Measurements from ENCODE around the gene SARS2.
A peak's percentile ranks its signal among the peaks of the same experiment; 100 is the strongest.

The SARS2 gene

GRCh38 chr19:38869836-38870607 is 60.5 kb downstream of the SARS2 start:
- DNase-seq (ENCODE audit: low spot score) (no peak), ATAC-seq (ENCODE audit: low read depth) (peak; percentile 83)
- H3K4me3 ChIP-seq (ENCODE audit: severe bottlenecking): peak overlapping the region; percentile 24
- no peaks in the 10 kb centered on the region for H3K36me3 ChIP-seq (ENCODE audit: low read depth)
- no peaks in the 10 kb centered on the region for H3K4me1 ChIP-seq (ENCODE audit: insufficient read depth, poor library complexity, severe bottlenecking)
- no peaks in the 10 kb centered on the region for H3K9me3 ChIP-seq (ENCODE audit: severe bottlenecking)
- H3K27me3 ChIP-seq (ENCODE audit: insufficient read depth, poor library complexity, severe bottlenecking): no peaks in the 10 kb centered on the region
- TF ChIP-seq, protein P1, sequence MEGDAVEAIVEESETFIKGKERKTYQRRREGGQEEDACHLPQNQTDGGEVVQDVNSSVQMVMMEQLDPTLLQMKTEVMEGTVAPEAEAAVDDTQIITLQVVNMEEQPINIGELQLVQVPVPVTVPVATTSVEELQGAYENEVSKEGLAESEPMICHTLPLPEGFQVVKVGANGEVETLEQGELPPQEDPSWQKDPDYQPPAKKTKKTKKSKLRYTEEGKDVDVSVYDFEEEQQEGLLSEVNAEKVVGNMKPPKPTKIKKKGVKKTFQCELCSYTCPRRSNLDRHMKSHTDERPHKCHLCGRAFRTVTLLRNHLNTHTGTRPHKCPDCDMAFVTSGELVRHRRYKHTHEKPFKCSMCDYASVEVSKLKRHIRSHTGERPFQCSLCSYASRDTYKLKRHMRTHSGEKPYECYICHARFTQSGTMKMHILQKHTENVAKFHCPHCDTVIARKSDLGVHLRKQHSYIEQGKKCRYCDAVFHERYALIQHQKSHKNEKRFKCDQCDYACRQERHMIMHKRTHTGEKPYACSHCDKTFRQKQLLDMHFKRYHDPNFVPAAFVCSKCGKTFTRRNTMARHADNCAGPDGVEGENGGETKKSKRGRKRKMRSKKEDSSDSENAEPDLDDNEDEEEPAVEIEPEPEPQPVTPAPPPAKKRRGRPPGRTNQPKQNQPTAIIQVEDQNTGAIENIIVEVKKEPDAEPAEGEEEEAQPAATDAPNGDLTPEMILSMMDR (IDR thresholded peaks at IDR 0.05; ENCODE audit: poor library complexity, severe bottlenecking): peak; percentile 85
- H3K27ac ChIP-seq (ENCODE audit: poor library complexity, severe bottlenecking): no peak overlapping the region

DNA sequence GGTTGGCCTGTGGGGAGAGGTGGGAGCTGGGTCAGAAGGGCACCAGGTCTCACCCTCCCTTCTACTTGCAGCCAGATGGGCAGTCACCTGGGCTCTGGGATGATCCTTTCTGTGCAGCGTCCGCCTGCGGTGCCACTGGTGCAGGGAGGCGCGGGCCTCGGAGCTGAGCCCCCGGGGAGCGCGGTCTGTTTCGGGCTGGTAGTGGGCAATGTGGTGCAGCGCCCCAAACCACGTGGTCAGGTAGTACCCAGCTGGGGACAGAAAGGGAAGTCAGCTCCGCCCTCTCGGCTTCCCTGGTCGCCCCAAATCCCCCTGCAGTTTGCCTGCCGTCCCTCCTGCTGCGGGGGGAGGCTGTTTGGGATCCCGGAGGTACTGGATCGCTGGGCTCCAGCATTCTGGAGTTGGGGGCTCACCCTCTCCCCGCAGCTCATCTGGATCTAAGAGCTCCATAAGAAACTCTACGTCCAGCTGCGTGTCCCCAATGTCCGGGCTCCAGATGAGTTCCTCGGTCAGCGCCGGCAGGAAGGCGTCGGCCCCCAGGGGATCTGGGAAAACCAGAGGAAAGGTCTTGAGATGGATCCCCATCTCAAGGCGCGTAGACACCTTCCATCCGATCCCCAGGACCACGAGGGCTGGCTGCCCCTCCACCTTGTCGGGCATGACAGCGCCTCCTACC is 61.3 kb downstream of the SARS2 start:
- Histone ChIP-seq H3K4me1 (ENCODE audit: insufficient read depth, poor library complexity, severe bottlenecking) (no peaks in the 10 kb centered on the region), H3K27me3 (ENCODE audit: insufficient read depth, poor library complexity, severe bottlenecking) (no peaks in the 10 kb centered on the region), H3K36me3 (ENCODE audit: low read depth) (no peaks in the 10 kb centered on the region), H3K9me3 (ENCODE audit: severe bottlenecking) (no peaks in the 10 kb centered on the region), H3K4me3 (ENCODE audit: severe bottlenecking) (peak overlapping the region; percentile 24), H3K27ac (ENCODE audit: poor library complexity, severe bottlenecking) (no peak overlapping the region)
- TF ChIP-seq, protein P1 (IDR thresholded peaks at IDR 0.05; ENCODE audit: poor library complexity, severe bottlenecking): no peak
- ATAC-seq (ENCODE audit: low read depth) (no peak), DNase-seq (ENCODE audit: low spot score) (no peak)

GRCh38 chr19:38868551-38868950 is 62.0 kb downstream of the SARS2 start:
- Histone ChIP-seq H3K4me1 (ENCODE audit: insufficient read depth, poor library complexity, severe bottlenecking) (no peaks in the 10 kb centered on the region), H3K27me3 (ENCODE audit: insufficient read depth, poor library complexity, severe bottlenecking) (no peaks in the 10 kb centered on the region), H3K27ac (ENCODE audit: poor library complexity, severe bottlenecking) (no peak overlapping the region), H3K9me3 (ENCODE audit: severe bottlenecking) (no peaks in the 10 kb centered on the region), H3K36me3 (ENCODE audit: low read depth) (no peaks in the 10 kb centered on the region), H3K4me3 (ENCODE audit: severe bottlenecking) (no peak overlapping the region)
- ATAC-seq (ENCODE audit: low read depth) (no peak), DNase-seq (ENCODE audit: low spot score) (no peak)
- TF ChIP-seq, protein P1 (IDR thresholded peaks at IDR 0.05; ENCODE audit: poor library complexity, severe bottlenecking): no peak

- Histone ChIP-seq H3K4me3 (ENCODE audit: severe bottlenecking) (no peak overlapping the region), H3K27me3 (ENCODE audit: insufficient read depth, poor library complexity, severe bottlenecking) (no peaks in the 10 kb centered on the region), H3K27ac (ENCODE audit: poor library complexity, severe bottlenecking) (no peak overlapping the region), H3K4me1 (ENCODE audit: insufficient read depth, poor library complexity, severe bottlenecking) (peaks cover 2% of the 10 kb centered on the region), H3K9me3 (ENCODE audit: severe bottlenecking) (no peaks in the 10 kb centered on the region), H3K36me3 (ENCODE audit: low read depth) (no peaks in the 10 kb centered on the region)
- ATAC-seq (ENCODE audit: low read depth) (no peak), DNase-seq (ENCODE audit: low spot score) (no peak)
- TF ChIP-seq, protein P1 (IDR thresholded peaks at IDR 0.05; ENCODE audit: poor library complexity, severe bottlenecking): no peak
These were observed 63.3 kb downstream of the SARS2 start for GRCh38 chr19:38867171-38867780.

Data from RWPE2 (cell line).